Activated CD8-positive, alpha-beta memory T cell treated with anti-CD3 and anti-CD28 coated beads for 1 hour (primary cell): ENCODE data around the gene SIK3.
"Not testable (repeated sequence)": the region's sequence is repeated elsewhere in the genome, so short reads cannot be mapped to it uniquely, and the experiment has no call there.

ENCODE experiments used
- DNase-seq, 2 donors: peaks; one replicate each; pipeline ENCODE4 v3.0.0-alpha.2; 2020; ENCODE audit warnings: low read depth in 1 of 2; ENCODE audit errors: extremely low read depth in 1 of 2

The SIK3 gene

DNA sequence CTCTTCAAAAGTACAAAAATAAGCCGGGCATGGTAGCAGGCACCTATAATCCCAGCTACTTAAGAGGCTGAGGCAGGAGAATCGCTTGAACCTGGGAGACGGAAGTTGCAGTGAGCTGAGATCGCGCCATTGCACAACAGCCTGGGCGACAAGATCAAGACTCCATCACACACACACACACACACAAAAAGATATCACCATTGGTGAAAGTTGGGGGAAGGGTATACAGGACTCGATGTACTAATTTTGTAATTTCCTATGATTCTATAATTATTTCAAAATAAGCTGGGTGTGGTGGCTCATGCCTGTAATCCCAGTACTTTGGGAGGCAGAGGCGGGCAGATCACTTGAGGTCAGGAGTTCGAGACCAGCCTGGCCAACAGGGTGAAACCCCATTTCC, 48.1 kb downstream of the SIK3 start:
- DNase-seq = not testable (repeated sequence)

DNA sequence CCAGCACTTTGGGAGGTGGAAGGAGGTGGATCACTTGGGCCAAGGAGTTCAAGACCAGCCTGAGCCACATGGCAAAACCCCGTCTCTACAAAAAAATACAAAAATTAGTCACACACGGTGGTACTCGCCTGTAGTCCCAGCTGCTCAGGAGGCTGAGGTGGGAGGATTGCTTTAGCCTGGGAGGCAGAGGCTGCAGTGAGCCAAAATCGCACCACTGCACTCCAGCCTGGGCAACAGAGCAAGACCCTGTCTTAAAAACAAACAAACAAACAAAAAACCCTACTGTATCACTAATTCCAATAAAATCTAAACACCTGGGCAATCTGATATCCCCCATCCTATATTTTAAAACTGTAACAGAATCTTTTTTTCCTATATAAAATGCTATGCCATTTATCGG, 51.6 kb downstream of the SIK3 start:
- DNase-seq = not testable (repeated sequence)

GRCh38 chr11:117045956-117046355, 52.3 kb downstream of the SIK3 start:
- no peak for DNase-seq

GRCh38 chr11:117045196-117045595, 53.0 kb downstream of the SIK3 start:
- DNase-seq = no peak

DNA sequence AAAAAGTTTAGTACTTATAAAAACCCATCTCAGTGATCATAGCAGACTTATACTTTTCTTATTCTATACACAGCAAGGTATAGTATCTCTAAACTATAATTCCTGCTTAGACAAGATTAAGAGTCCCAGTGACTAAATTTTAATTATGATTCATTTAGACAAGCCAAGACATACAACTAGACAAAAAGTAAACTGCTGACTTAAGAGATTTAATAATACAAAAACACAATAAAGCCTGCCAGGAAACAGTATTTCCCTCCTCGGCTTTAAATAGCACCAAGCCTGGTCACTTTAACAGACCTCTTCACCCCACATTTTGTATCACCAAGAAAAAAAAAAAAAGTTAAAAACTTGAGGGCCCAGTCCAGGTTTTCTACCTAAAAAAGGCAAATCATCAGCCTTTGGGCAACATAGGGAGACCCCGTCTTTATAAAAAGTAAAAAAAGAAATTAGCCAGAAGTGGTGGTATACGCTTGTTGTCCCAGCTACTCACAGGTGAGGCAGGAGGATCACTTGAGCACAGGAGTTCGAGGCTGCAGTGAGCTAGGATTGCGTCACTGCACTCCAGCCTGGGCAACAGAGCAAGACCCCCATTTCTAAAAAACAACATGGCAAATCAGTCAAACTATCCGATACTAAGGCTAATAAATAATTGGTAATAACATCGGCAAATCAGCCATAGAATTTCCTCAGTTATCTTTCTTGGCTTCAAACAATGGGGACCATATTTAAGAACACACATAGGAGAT, 53.8 kb downstream of the SIK3 start:
- DNase-seq = no peak

- DNase-seq = no peak
Observed at GRCh38 chr11:117042689-117043088, 55.5 kb downstream of the SIK3 start.

GRCh38 chr11:117039900-117040299, 58.3 kb downstream of the SIK3 start:
- no peak for DNase-seq

- DNase-seq = no peak
Observed at GRCh38 chr11:117039270-117039669, 59.0 kb downstream of the SIK3 start.

GRCh38 chr11:117037975-117038350, 60.3 kb downstream of the SIK3 start:
- DNase-seq = no peak

- no peak for DNase-seq
Observed at GRCh38 chr11:117037279-117037974, 60.8 kb downstream of the SIK3 start.

DNA sequence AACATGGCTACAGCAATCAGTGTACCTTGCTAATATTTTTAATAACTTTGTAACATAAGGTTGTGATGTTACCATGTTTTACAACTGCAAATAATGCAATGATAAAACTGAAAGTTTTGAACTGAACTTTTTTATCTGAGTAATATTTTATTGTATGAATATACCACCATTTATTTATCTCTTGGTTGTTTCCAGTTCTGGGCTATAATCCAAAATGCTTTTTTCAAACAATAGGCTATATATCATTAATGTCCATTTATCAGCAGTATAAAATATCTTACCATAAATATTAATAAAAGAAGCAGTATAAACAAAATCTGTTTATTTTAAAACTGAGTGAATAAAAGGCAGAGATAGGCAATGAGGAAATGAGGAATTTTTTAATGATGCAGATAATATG, 63.3 kb downstream of the SIK3 start:
- DNase-seq = no peak

- DNase-seq = no peak
Observed at GRCh38 chr11:117026593-117027330, 71.5 kb downstream of the SIK3 start.

- not testable (repeated sequence) for DNase-seq
Observed at GRCh38 chr11:117023707-117024106, 74.5 kb downstream of the SIK3 start.

- no peak for DNase-seq
Observed at GRCh38 chr11:117023178-117023577, 75.0 kb downstream of the SIK3 start.

- no peak for DNase-seq
Observed at GRCh38 chr11:117022526-117022925, 75.7 kb downstream of the SIK3 start.

- no peak for DNase-seq
Observed at GRCh38 chr11:117020869-117021564, 77.2 kb downstream of the SIK3 start.

GRCh38 chr11:117020287-117020686, 77.9 kb downstream of the SIK3 start:
- DNase-seq = no peak

DNA sequence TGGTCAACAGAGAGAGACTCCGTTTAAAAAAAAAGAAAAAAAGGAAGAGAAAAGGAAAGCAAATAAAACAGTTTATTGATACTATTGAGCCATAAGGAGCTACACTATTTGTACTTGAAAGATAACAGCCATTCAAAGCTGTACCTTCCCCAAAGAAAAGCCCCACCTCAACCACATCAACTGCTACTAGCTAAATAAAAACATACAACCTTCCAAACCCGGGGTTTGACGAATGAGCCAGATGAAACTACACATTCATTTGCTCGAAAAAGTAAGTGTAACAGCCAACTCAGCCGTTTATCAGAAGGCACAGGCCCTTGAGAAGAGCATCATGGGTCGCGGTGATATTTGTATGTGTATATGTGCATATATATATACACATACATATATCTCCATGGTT, 78.4 kb downstream of the SIK3 start:
- DNase-seq = no peak

DNA sequence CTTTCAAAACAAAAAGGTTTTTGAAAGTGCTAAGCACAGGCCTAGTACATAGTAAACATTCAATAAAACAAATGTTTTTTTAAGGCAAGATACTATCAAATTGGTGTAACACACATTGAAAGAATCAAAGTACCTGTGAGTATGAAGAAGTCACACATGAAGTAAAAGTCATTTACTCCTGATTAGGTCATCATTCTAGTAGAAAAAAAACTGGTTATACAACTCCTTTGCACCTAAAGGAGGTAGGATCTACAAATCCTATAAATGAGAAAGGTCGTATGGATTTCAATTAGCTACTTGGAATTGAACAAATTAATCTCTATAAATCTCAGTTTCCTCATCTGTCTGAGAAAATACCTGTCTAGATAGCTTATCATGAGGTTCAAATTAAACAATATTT, 80.8 kb downstream of the SIK3 start:
- DNase-seq = no peak

DNA sequence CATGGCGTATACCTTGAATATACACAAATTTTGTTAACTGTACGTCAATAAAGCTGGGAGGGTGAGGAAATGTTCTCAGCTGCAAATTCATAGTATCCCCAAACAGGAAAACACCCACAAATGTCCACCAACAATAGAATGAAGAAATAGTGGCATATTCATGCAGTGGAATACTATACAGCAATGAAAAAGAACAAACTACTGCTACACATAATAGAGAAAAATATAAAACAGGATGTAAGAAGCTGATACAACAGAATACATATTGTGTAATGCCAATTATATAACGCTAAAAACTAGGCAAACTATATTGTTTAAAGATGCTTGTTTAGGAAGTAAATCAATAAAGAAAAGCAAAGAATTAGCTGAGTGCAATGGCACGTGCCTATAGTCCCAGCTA, 81.5 kb downstream of the SIK3 start:
- DNase-seq = no peak

DNA sequence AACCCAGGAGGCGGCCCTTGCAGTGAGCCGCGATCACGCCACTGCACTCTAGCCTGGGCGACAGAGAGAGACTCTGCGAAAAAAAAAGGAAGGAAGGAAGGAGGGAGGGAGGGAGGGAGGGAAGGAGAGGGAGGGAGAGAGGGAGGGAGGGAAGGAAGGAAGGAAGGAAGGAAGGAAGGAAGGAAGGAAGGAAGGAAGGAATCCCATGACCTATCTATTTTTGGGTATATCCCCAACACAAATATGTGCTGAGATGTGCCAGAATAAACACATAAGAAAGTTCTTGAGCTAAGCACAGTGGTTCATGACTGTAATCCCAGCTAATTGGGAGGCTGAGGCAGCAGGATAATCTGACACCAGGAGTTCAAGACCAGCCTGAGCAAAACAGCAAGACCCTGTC, 82.0 kb downstream of the SIK3 start:
- DNase-seq = no peak
